Stimulated activated CD4-positive, alpha-beta T cell treated with anti-CD3 and anti-CD28 coated beads, Interleukin-2, amount 100 ng/mL, for 4 hours (primary cell): ENCODE measurements around the gene CDH19.

Source experiments
- DNase-seq: peaks from one replicate; pipeline ENCODE4 v3.0.0-alpha.2; 2020; ENCODE audit warnings: low read depth

The CDH19 gene, protein sequence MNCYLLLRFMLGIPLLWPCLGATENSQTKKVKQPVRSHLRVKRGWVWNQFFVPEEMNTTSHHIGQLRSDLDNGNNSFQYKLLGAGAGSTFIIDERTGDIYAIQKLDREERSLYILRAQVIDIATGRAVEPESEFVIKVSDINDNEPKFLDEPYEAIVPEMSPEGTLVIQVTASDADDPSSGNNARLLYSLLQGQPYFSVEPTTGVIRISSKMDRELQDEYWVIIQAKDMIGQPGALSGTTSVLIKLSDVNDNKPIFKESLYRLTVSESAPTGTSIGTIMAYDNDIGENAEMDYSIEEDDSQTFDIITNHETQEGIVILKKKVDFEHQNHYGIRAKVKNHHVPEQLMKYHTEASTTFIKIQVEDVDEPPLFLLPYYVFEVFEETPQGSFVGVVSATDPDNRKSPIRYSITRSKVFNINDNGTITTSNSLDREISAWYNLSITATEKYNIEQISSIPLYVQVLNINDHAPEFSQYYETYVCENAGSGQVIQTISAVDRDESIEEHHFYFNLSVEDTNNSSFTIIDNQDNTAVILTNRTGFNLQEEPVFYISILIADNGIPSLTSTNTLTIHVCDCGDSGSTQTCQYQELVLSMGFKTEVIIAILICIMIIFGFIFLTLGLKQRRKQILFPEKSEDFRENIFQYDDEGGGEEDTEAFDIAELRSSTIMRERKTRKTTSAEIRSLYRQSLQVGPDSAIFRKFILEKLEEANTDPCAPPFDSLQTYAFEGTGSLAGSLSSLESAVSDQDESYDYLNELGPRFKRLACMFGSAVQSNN

DNA sequence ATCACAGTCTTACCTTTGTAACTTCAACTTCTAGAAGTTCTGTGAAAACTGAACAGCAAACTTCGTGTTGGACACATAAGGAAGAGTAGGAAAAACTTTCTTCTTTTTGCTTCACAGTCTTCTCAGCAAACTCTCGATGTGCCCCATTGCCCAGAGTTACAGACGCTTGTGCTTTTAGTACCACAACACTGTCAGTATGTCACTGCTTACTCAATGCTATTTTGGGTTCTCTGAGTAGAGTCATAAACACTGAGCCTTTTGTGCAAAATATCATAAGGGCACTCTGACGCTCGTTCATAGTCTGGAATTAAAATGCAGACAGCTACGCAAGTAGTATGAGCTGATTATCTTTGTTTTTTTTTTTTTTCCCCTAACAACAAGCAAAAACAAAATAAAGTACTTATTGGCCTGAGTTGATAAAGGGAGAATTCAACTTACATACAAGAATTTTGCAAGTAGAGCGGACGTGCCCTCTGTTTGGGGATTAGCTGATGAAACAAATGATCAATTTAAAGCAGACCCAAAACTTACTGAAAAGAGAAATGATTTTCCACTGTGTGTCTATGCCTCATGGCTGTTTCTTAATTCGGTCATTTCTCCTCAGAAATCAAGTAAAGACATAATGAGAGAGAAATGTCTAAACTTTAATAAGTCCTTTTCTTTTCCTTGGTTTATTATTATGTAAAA is at the start of gene CDH19:
TSS of gene CDH19 (minus strand) at position 150 of the 687 bp plus-strand sequence. CDS start 31,886 bp downstream, outside the sequence.
- DNase-seq, result no peak

DNA sequence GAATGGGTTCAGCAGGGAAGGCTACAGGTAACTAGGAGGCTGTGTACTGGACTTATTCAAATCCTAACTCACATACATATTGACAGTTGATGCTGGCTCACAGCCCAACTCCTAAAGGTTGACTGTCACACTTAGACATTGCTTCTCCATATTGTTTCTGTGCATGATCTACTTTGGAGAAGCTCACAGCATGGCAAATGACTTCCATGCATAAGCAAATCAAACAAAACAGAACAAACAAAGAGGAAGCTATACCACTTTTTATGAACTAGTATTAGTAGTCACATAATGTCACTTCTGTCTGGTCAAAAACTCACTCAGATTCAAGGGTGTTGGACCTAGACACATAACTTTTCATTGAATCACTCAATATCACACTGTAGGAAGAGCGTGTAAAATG is 43.8 kb upstream of the CDH19 start:
- DNase-seq, result no peak

DNA sequence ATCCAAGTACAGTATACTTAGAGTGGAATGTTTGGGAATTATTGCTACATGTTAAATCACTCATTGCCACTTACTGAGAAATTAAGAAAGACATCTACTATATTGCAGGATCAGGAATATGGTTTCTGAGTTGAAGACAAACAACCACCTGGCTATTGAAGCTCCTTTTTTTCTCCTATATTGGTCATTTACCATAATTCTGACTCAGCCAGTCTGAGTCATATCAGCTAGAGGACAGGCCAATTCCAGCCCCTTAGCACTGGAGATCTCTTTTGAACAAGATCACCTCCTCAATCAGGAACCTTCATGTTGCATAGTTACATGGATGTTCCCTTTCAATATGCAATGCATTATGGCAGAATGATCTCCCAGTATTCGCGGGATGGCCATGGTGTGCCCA is 42.7 kb upstream of the CDH19 start:
- DNase-seq, result no peak

- no peak for DNase-seq
These were observed 42.1 kb upstream of the CDH19 start for GRCh38 chr18:66645983-66646382.

DNA sequence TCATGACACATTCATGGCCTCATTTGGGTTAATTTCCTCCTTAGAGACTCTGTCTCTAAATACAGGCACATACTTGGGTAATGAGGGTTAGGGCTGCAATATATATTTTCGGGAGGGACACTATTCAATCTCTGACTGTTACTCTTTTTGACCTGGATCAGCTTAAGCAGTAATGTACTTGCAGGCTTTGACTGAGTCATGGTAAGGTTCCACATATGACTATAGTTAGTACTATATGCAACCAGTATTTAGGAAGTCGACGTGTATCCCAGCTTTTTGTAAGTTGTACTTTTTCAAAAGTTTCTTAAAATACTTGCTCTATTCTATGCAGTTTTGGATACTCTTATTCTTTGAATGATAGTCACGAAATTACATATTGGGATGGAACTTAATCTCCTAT is 37.2 kb upstream of the CDH19 start:
- no peak for DNase-seq

DNA sequence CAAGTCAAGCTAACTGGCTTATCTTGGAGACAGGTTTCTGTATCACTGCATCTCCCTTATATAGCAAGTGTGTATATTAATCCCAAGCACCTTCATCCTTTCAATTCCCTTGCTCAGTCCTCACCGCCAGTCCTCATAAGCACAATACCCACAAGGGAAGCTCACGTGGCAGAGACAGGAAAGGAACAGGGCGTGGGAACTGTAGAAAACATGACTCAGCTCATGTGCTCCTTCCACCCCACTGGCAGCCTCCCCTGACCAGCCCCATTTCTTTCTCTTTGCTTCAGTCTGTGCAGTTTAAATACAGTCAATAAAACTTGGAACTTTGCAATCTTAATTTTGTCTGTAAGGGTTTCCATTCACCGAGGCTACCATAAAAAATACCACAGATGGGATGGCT is 36.5 kb upstream of the CDH19 start:
- DNase-seq, result no peak

DNA sequence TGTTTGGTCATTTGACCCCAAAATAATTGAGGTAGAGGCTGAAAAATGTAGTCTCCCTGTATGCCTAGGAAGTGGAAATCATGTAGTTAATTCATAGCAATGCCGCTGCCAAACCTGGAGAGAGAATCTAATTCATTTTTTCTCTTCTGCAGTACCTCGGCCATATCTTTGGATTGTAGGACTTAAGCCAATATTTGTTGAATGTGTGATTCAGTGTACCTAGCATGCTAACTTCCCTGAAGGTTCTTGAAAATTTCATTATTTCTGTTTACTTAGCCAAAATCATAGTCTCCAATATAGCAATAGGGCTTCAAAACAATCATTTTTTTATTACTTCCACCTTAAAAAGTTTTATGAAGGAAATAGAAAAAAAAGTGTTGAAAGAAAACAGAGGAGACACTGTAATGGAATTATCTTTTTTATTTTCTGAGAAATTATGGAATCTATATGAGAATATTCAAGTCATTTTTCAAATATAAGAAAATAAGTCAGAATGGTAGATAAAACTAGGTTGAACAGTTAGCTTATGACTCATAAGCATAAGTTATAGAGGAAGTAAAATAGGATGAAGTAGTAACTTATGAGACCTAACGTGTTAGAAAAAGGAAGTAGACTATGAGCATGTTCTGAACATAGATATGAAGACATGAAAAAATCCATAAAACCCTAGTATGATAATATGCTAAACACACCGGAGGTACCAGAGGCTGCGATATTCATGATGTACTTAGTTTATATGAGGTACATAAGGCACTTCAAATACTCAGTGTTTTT is 35.2 kb upstream of the CDH19 start:
- DNase-seq, result no peak

GRCh38 chr18:66635342-66635741 is 31.5 kb upstream of the CDH19 start:
- DNase-seq, result no peak

- no peak for DNase-seq
These were observed 28.9 kb upstream of the CDH19 start for GRCh38 chr18:66632756-66633155.

DNA sequence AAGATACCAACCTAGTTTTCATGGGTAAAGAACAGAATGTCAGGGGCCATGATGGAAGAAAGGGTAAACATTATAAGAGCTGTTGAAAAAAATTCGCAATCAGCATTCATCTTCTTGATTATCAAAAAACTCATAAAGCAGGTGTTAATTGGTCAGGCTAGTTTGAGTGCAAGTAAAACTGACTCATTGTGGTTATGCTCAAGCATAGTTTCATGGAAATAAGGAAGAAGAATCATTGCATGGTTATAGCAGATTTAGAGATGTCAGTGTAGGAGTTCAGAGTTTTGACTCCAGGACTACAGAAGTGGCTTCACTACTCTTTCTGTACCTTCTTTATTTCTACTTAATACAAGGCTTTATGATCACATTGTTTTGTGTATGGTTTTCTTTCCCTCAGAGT is 26.9 kb upstream of the CDH19 start:
- no peak for DNase-seq

DNA sequence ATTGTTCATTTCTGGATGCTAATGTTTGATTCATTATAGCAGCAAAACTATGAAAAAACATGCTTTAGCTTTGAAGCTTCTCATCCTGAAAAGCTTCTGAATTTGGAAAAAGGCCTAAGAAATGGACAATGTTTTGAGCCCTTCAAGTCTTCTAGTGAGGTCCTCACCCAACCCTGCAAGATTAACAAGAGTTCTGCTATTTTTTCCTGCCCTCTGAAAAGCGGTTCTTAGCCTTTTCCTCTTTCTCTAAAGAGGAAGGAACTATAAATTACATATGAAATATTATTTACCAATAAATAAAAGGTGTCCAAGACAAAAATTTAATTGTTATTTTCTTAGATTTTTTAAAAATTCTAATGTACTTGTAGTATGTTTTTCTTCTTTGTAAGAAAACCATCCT is 19.9 kb upstream of the CDH19 start:
- no peak for DNase-seq

DNA sequence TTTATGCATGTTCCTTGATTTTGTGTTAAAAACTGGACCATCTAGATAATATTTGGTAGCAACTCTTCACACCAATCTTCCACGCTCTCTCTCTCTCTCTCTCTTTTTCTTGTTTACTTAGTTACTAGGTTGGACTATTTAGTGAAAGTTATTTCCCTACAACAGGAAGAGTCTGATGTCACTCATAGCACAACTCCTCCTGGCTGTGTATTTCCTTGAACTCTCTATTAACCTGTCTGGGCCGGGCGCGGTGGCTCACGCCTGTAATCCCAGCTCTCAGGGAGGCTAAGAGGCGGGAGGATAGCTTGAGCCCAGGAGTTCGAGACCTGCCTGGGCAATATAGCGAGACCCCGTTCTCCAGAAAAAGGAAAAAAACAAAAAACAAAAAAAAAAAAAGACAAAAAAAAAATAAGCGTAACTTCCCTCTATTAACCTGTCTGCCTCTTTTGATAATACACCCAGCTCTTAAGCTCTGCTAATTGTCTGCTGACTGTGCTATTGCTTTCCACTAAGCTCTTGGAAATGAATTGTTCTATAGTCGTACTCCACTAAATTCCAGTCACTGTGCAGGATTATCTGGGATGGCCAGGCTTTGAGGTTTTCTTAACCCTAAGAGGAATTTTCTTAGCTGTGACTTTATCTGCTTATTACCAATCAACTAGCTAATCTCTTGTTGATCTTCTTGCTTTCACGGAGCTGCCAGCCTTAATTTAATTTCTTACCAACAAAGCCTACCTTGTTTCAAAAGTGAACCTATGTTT is 18.1 kb upstream of the CDH19 start:
- DNase-seq, result no peak

DNA sequence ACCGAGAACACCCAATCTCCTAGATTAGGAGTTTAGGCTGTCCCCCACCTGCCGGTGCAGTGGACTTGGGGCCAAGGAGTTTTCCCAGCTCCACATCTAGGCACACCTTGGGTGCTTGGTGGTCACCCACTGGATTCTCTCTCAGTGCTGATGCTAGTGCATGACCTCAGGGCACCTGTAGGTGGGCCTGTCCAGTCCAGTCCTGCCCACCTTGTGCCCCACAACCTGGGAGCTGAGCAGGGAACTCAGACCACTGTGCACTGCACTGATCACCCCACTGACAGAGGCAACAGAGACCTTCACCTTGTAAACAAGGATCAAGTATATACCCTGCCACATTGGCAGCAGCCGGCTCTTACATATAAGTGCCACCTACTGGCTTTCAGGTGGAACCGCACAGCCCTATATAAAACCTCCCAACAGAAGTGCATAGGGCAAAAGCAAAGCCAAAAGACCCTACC is 12.7 kb upstream of the CDH19 start:
- no peak for DNase-seq

- DNase-seq, result no peak
These were observed 11.3 kb upstream of the CDH19 start for GRCh38 chr18:66615176-66615575.

DNA sequence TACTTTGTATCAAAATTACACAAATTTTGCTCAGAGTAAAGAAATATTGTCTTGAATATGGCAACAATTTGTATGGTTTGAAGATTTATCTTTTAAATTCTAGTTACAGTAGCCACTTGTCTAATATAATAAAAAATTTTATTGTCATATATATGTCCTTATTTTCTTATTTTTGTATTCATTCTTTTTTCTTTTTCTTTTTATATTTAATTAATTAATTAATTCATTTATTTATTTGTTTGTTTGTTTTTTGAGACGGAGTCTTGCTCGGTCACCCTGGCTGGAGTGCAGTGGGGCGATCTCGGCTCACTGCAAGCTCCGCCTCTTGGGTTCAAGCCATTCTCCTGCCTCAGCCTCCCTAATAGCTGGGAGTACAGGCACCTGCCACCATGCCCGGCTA is 3.7 kb upstream of the CDH19 start:
- no peak for DNase-seq

DNA sequence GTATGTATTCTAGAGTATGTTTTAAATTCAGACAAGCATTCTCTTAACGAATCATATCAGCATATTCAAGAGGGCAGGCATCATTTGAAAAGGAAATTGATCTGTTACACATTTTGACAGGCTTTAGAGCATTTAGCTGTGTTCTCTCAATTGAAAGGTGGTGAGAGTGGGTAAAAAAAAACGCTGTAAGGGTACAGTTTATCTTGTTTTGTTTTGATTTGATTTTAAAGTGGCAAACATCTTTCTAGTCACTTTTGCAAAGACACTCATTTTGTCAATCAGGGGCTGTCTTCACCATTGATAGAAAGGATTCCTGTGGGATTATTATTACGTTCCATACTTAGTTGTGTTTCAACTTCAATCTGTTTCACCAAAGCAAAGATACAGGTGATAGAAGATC is 2.2 kb downstream of the CDH19 start:
- no peak for DNase-seq

- no peak for DNase-seq
These were observed 4.7 kb downstream of the CDH19 start for GRCh38 chr18:66599190-66599589.

DNA sequence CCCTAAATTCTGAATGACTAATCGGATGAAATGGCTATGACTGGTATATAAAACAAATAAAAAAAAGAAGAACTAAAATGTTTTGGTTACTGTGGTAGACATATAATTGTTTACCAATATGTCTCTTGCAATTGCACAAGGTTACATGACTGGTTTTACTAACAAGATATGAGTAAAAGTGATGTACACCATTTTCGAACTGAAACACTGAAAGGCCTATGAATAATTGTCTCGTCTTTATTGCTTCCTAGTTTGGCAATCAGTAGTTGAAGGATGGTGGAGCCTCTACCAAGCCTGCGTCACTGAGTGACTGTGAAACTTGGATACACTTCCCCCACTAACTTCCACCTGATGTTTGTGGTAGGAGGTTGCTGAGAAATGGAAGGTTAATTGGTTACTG is 16.5 kb downstream of the CDH19 start:
- no peak for DNase-seq

DNA sequence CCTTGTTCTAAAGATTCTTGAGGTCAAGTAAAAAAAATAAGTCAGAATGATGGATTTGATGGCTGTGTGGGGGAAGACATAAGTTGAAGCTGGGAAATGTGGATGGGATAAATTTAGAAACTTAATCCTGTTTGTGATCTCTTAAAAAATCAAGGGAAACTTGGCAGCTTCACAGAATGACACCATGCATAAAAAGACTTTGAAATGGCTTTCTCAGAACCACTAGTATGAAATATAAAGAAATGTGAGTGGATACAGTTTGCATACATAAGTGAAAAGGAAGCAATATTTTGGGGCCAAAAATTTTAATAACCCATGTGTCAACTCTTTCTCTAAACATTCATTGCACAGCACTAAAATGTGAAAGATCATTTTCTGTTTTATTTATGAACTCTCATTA is 21.7 kb downstream of the CDH19 start:
- DNase-seq, result no peak

GRCh38 chr18:66575263-66575662 is 28.6 kb downstream of the CDH19 start:
- DNase-seq, result no peak

DNA sequence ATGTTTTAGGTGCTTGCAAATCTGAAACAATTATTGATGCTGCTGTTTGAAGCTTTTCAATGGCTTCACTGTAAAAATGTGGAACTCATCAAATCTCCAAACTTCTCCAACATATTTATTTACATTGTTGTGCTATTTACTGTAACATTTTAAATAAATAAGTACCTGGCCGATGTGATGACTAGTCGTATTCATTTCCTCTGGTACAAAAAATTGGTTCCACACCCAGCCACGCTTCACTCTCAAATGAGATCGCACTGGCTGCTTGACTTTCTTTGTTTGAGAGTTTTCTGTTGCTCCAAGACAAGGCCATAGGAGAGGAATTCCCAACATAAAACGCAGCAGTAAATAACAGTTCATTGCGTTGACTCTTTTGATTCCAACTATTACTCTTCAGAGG is 32.0 kb downstream of the CDH19 start:
- DNase-seq, result no peak
